Esophagus (tissue), 2 donors: Measurements from ENCODE around the gene CEACAM16. TPM values are rescaled to one million over a fixed set of nuclear protein-coding genes. Genes with fewer than 3 reads are reported as not detected.
"Not testable (repeated sequence)": the region's sequence is repeated elsewhere in the genome, so short reads cannot be mapped to it uniquely, and the experiment has no call there.

Experiments used
- H3K27ac ChIP-seq, 2 donors: one replicate each; pipeline ENCODE4 v1.5.1; 2013; ENCODE audit warnings: low read depth in 2 of 2, mild to moderate bottlenecking in 2 of 2, inconsistent platforms in 1 of 2, low read length in 1 of 2, moderate library complexity in 1 of 2
- H3K27me3 ChIP-seq, 2 donors: one replicate each; pipeline ENCODE4 v1.6.1; 2013; ENCODE audit warnings: low read length in 2 of 2, control low read depth in 1 of 2, mild to moderate bottlenecking in 1 of 2; ENCODE audit not compliant: insufficient read depth in 2 of 2, control insufficient read depth in 1 of 2
- H3K36me3 ChIP-seq, 2 donors: one replicate each; pipeline ENCODE4 v1.6.1; 2013; ENCODE audit warnings: low read length in 1 of 2; ENCODE audit not compliant: control insufficient read depth in 2 of 2, insufficient read depth in 2 of 2
- H3K4me1 ChIP-seq, 2 donors: one replicate each; pipeline ENCODE4 v1.6.1; 2013; ENCODE audit warnings: low read length in 1 of 2; ENCODE audit not compliant: control insufficient read depth in 2 of 2, insufficient read depth in 2 of 2
- H3K4me3 ChIP-seq, 2 donors: one replicate each; pipeline ENCODE4 v1.5.1; 2013; ENCODE audit warnings: low read length in 2 of 2, mild to moderate bottlenecking in 2 of 2, low read depth in 1 of 2, moderate library complexity in 1 of 2
- H3K9me3 ChIP-seq, 2 donors: one replicate each; pipeline ENCODE4 v1.6.1; 2013; ENCODE audit warnings: mild to moderate bottlenecking in 2 of 2, low read depth in 1 of 2, low read length in 1 of 2, moderate library complexity in 1 of 2; ENCODE audit not compliant: control insufficient read depth in 2 of 2, insufficient read depth in 1 of 2
- WGBS, 2 donors: extraction: QIAGEN DNeasy Blood & Tissue Kit; methylation state at CpG; one replicate each; pipeline ENCODE4 v1.1.7; 2013; 5-methylcytosine and 5-hydroxymethylcytosine counted together
- polyA plus RNA-seq, 2 donors: library from polyadenylated mRNA; stranded (reverse); fragments of 200-250 nt; gene quantifications; one replicate each; pipeline ENCODE4 v1.2.3, GENCODE V29; 2013
- donor health status: healthy with polysubstance abuse.
- donor health status: Bipolar disorder and iron deficiency.

Gene CEACAM16
- polyA plus RNA-seq, 2 donors, result 0.16 TPM; not detected in 1

DNA sequence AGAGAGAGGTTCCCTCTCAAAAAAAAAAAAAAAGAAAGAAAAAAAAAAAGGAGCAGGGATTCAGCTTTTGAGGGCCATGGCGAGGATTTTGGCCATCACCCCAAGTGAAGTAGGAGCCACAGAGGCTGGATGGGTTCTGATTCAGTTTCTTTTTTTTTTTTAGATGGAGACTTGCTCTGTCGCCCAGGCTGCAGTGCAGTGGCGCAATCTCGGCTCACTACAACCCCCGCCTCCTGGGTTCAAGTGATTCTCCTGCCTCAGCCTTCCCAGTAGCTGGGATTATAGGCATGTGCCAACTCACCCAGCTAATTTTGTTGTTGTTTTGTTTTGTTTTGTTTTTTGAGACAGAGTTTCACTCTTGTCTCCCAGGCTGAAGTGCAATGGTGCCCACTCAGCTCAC is 22.4 kb downstream of the CEACAM16 start:
- H3K4me1 ChIP-seq, result peaks cover 6 to 18% of the 10 kb centered on the region in 2 donors
- 85 to 87% methylated on average over 5 of the region's 5 CpGs for WGBS, 2 donors
- not testable (repeated sequence) for H3K9me3 ChIP-seq, H3K4me3 ChIP-seq, H3K27me3 ChIP-seq, H3K36me3 ChIP-seq, H3K27ac ChIP-seq

DNA sequence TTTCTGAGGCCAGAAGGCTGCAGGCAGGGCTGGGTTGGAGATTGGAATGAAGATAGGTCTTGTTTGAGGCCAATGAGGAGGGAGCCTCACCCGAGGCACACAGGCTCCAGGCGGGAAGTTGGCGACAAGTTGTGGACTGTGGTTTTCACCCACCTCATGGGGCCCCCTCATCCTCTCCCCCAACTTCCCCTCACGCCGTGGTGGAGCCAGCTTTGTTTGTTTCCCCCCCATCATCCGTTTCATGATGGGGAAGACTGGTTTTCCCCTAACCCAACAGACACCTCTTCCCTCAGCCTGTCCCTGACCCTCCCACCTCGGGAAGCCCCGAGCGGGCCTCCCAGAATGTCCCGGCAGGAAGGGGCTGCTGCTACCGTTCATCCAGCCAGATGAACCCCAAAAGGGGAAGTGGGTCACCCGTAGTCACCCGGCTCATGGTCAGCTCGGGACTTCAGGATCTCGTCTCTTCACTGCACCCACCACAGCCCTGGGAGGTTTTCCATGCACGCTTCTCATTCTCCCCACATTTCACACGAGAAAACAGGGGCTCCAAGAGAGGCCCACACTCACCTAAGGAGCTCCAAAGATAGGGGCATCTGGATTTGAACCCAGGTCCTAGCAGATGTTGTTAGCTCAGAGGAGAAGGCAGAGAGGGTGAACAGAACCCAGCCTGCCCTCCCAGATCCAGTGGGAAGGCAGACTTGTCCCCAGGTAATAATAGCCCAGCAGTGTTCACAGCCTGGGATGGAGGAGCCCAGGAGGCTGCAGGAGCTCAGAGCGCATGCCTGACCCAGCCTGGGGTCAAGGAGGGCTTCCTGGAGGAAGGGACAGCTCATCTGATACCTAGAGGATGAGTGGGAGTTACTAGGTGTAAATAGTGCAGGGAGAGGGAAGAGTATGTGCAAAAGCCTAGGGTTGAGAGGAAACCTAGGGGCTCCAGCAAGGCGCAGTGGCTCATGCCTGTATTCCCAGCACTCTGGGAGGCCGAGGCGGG is 23.5 kb downstream of the CEACAM16 start:
- WGBS, 2 donors, result 45 to 53% methylated on average over 21 of the region's 21 CpGs
- no peaks in the 10 kb centered on the region for H3K9me3 ChIP-seq
- peaks cover 8 to 18% of the 10 kb centered on the region in 2 donors for H3K4me1 ChIP-seq

DNA sequence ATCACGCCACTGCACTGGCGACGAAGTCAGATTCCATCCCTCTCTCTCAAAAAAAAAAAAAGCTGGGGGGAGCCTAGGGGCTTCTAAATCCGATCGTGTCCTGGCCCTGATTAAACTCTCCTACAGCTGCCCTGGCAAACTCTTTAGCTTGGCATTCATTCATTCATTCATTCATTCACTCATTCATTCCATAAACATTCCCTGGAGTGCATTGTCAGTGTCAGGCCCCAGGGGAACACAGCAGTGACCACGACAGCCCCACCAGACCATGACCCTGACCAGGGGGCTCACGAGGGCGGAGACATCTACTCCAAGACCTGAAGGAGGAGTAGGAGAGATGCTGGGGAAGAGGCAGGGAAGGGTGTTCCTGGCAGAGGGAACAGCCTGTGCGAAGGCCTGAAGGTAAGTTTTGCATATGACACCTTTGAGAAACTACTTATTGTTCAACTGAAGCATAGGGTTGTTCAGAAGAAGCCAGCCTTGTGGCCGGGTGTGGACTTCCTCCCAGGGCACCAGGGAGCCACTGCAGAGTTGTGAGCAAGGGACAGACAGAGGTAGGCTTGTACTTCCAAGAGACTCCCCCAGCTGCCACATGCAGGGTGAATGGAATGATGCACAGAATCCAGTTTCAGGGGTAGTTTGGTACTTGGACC is 24.5 kb downstream of the CEACAM16 start:
- whole genome bisulfite sequencing, 2 donors, result 40 to 46% methylated on average over 10 of the region's 10 CpGs
- Histone ChIP-seq H3K27me3 (no peaks in the 10 kb centered on the region), H3K36me3 (no peaks in the 10 kb centered on the region), H3K4me1 (peaks cover 4 to 16% of the 10 kb centered on the region in 2 donors), H3K27ac (peak overlapping the region; percentile 21 to 52), H3K9me3 (no peaks in the 10 kb centered on the region), H3K4me3 (peak overlapping the region in 1 of 2 donors; percentile 18)

More for the DNA sequence above, 23.5 kb downstream of the CEACAM16 start:
- no peaks in the 10 kb centered on the region for H3K27me3 ChIP-seq
- H3K36me3 ChIP-seq, result no peaks in the 10 kb centered on the region
- no peak overlapping the region for H3K4me3 ChIP-seq
- peak overlapping the region in 1 of 2 donors; percentile 35 for H3K27ac ChIP-seq

DNA sequence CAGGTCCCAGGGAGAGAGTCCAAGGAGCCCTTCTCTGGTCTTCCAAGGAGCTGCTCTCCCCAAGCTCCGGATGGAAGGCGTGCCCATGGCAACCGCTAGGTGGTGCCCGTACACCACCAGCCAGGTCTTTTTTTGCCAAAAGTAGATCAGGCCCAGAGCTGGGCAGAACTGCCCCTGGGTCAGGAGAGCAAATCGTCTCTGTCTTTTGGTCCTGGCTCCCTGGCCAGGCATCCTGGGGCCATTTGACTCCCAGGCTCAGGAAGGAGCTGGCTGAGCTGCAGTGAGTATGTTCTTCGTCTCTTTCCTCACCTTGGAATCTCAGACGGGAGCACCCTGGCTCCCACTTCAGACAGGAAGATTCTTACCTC is 25.0 kb downstream of the CEACAM16 start:
- Histone ChIP-seq H3K4me1 (peaks cover 4 to 13% of the 10 kb centered on the region in 2 donors), H3K9me3 (no peaks in the 10 kb centered on the region), H3K27ac (peak overlapping the region; percentile 8 to 79), H3K27me3 (no peaks in the 10 kb centered on the region), H3K36me3 (no peaks in the 10 kb centered on the region), H3K4me3 (peak overlapping the region in 1 of 2 donors; percentile 18)
- WGBS, 2 donors, result 11 to 12% methylated on average over 7 of the region's 7 CpGs

DNA sequence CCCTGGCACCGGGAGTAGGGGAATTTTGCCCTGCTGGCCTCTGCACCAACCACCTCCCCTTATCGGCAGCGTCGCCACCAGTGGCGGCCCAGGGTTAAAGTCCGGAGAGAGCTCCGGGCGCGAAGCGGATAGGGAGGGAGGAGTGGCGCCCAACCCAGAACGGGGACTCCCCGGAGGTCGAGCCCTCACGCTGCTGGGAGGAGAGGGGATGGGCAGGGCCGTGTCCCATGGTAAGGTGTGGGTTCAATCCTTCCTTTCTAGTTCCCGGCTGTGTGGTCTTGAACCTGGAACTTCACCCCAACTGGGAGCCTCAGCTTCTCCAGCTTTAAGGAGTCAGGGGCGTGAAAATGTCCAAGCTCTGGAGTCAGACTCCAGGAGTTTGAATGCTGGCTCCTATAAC is 26.3 kb downstream of the CEACAM16 start:
- Histone ChIP-seq H3K4me1 (peaks cover 2 to 10% of the 10 kb centered on the region in 2 donors), H3K27me3 (no peaks in the 10 kb centered on the region), H3K4me3 (peak overlapping the region in 1 of 2 donors; percentile 0), H3K27ac (peak overlapping the region; percentile 24 to 44), H3K36me3 (no peaks in the 10 kb centered on the region), H3K9me3 (no peaks in the 10 kb centered on the region)
- WGBS, 2 donors, result 19 to 20% methylated on average over 18 of the region's 18 CpGs

DNA sequence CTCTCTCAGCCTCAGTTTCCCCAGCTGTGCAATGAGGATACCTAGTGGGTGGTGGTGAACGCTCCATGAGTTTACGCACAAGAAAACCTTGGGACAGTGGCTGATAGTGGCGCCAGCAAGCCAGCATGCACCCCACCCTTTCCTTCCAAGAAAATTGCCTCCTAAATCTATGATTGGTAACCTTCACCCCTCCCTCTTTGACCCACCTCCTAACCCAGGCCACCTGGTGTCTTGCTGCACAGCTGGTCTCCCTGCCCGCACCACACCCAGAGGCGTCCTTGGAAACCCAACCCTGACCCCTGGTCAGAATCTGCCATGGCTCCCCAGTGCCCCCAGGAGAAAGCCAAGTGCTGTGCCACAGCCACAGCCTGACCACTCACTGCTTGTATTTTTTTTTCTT is 26.7 kb downstream of the CEACAM16 start:
- H3K36me3 ChIP-seq, result no peaks in the 10 kb centered on the region
- peaks cover 2 to 10% of the 10 kb centered on the region in 2 donors for H3K4me1 ChIP-seq
- H3K9me3 ChIP-seq, result no peaks in the 10 kb centered on the region
- no peak overlapping the region for H3K4me3 ChIP-seq
- H3K27ac ChIP-seq, result peak overlapping the region; percentile 24 to 44
- 65 to 85% methylated on average over 5 of the region's 5 CpGs for WGBS, 2 donors
- no peaks in the 10 kb centered on the region for H3K27me3 ChIP-seq

DNA sequence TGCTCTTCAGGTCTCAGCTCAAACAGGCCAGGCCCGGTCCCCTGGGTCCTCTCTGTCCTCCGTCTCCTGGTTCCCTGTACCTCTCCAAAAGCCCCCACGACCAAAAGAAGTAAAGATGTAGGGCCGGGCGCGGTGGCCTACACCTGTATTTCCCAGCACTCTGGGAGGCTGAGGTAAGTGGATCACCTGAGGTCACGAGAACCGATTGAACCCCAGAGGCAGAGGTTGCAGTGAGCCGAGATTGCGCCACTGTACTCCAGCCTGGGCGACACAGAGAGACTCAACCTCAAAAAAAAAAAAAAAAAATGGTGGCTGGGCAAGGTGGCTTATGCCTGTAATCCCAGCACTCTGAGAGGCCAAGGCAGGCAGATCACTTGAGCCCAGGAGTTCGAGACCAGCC is 27.5 kb downstream of the CEACAM16 start:
- Histone ChIP-seq H3K27ac (peak overlapping the region in 1 of 2 donors; percentile 15), H3K4me3 (no peak overlapping the region), H3K27me3 (no peaks in the 10 kb centered on the region), H3K9me3 (no peaks in the 10 kb centered on the region), H3K4me1 (peaks cover 2 to 10% of the 10 kb centered on the region in 2 donors), H3K36me3 (no peaks in the 10 kb centered on the region)
- 87 to 91% methylated on average over 12 of the region's 12 CpGs for WGBS, 2 donors

DNA sequence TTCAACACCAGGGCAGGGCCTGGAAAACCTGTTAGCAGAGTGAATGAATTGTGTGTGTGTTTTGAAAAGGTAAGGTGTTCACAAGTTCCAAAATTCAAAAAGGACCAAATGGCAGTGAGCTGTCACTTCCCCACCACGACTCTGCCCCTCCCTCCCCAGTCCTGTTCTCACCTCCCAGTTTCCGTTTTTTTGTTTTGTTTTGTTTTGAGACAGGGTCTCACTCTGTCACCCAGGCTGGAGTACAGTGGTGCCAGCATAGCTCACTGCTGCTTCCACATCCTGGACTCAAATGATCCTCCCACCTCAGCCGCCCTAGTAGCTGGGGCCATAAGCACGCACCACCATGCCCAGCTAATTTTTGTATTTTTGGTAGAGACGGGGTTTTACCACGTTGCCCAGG is 29.2 kb downstream of the CEACAM16 start:
- no peak overlapping the region for H3K4me3 ChIP-seq
- H3K27me3 ChIP-seq, result no peaks in the 10 kb centered on the region
- WGBS, 2 donors, result 66 to 76% methylated on average over 6 of the region's 6 CpGs
- no peaks in the 10 kb centered on the region for H3K9me3 ChIP-seq
- H3K4me1 ChIP-seq, result peaks cover 2 to 10% of the 10 kb centered on the region in 2 donors
- H3K36me3 ChIP-seq, result no peaks in the 10 kb centered on the region
- no peak overlapping the region for H3K27ac ChIP-seq

DNA sequence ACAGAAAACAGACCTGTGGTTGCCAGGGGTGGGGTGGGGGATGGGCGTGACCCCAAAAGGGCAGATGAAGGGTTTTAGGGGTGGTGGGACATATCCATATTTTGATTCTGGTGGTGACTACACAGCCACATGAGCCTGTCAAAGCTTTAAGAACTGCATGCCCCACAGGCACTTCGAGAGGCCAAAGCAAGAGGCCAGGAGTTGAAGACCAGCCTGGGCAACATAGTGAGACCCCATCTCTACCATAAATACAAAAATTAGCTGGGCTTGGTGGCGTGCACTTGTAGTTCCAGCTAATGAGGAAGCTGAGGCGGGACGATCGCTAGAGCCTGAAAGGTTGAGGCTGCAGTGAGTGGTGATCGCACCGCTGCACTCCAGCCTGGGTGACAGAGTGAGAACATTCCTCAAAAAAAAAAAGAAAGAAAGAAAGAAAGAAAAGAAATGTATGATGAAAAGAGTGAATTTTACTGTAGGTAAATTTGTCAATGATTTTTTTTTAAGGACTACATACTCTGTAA is 30.6 kb downstream of the CEACAM16 start:
- peaks cover 2 to 7% of the 10 kb centered on the region in 2 donors for H3K4me1 ChIP-seq
- H3K36me3 ChIP-seq, result no peaks in the 10 kb centered on the region
- no peak overlapping the region for H3K4me3 ChIP-seq
- H3K27ac ChIP-seq, result no peak overlapping the region
- WGBS, 2 donors, result 88 to 90% methylated on average over 8 of the region's 8 CpGs
- no peaks in the 10 kb centered on the region for H3K9me3 ChIP-seq
- H3K27me3 ChIP-seq, result no peaks in the 10 kb centered on the region
